Activated T-cell treated with anti-CD3 and anti-CD28 coated beads, Interleukin-2, amount 50 U/mL, for 4 hours (primary cell): Measurements from ENCODE around the gene CYP2U1. TPM values are rescaled to one million over a fixed set of nuclear protein-coding genes. Genes with fewer than 3 reads are reported as not detected.
"Not testable (repeated sequence)": the region's sequence is repeated elsewhere in the genome, so short reads cannot be mapped to it uniquely, and the experiment has no call there.

Experiments used
- ATAC-seq, 2 donors: fragments of 200-7000 bp; cut with Tn5 transposase; one replicate each; pipeline ENCODE4 v1.10.0; 2021
- DNase-seq: peaks from one replicate; pipeline ENCODE4 v3.0.0-alpha.2; 2020
- H3K27me3 Mint-ChIP-seq: one replicate; pipeline ENCODE4 v1.8.0; 2021; ENCODE audit warnings: low read depth, mixed read lengths
- H3K36me3 Mint-ChIP-seq: one replicate; pipeline ENCODE4 v1.8.0; 2022; ENCODE audit warnings: mixed read lengths; ENCODE audit not compliant: insufficient read depth
- H3K4me1 Mint-ChIP-seq: one replicate; pipeline ENCODE4 v1.8.0; 2021; ENCODE audit warnings: low read depth, mixed read lengths
- H3K4me3 Mint-ChIP-seq: one replicate; pipeline ENCODE4 v1.8.0; 2021; ENCODE audit warnings: mild to moderate bottlenecking, moderate library complexity, mixed read lengths
- H3K9me3 Mint-ChIP-seq: one replicate; pipeline ENCODE4 v1.8.0; 2021; ENCODE audit warnings: mixed read lengths
- total RNA-seq, 3 donors: library from RNA; stranded (reverse); gene quantifications; one replicate each; pipeline ENCODE4 v1.2.1, GENCODE V29; 2021

The CYP2U1 gene
- total RNA-seq, 3 donors from 2014 or later, result 1.3 to 2.2 (median 2.0) TPM

DNA sequence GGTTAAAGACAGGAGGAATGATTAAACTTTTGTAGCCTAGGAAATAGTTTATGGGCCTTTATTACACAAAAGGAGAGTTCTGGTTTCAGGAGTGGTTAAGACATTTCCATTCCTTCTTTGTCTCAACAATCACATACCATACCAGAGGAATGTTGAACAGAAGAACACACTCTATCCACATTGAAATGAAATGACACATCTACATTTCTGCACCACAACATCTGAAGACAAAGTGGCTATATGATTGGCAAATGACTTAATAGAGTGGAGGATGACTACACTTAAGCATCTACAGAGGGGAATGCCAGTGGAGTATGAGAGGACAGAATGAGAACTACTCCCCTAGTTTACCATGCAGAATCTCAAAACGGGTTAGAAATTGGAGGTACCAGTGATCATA, 8.0 kb downstream of the CYP2U1 start:
- no peaks in the 10 kb centered on the region for H3K9me3 Mint-ChIP-seq
- peaks cover 4% of the 10 kb centered on the region for H3K36me3 Mint-ChIP-seq
- DNase-seq, result no peak
- no peak overlapping the region for H3K4me3 Mint-ChIP-seq
- ATAC-seq, result no peak
- peaks cover 6% of the 10 kb centered on the region for H3K4me1 Mint-ChIP-seq
- no peaks in the 10 kb centered on the region for H3K27me3 Mint-ChIP-seq

- DNase-seq (no peak), ATAC-seq (no peak)
- Mint-ChIP-seq H3K4me3 (no peak overlapping the region), H3K36me3 (peaks cover 23% of the 10 kb centered on the region), H3K27me3 (no peaks in the 10 kb centered on the region), H3K4me1 (no peaks in the 10 kb centered on the region), H3K9me3 (no peaks in the 10 kb centered on the region)
Observed at GRCh38 chr4:107945809-107946208, 14.5 kb downstream of the CYP2U1 start.

- DNase-seq (no peak), ATAC-seq (no peak)
- Mint-ChIP-seq H3K27me3 (no peaks in the 10 kb centered on the region), H3K4me3 (no peak overlapping the region), H3K36me3 (peaks cover 28% of the 10 kb centered on the region), H3K9me3 (peaks cover 9% of the 10 kb centered on the region), H3K4me1 (no peaks in the 10 kb centered on the region)
Observed at GRCh38 chr4:107950746-107951540, 19.6 kb downstream of the CYP2U1 start.

DNA sequence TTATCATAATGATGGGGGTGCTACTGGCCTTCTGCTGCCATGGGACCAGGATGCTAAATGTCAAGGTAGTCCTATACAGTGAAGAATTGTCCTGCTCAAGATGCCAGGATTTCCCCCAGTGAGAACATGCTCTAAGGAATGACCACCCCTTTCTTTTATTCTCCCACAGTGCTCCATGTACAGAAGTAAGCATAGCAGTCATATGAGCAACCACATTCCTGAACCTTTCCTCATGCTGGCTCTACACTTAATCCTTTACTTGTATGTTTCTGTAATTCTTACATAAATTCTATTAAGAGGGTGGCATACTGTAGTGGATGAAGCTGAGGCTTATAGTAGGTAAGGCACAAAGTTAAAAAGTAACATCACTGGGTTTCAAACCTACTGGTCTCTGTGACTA, 20.2 kb downstream of the CYP2U1 start:
- DNase-seq (no peak), ATAC-seq (no peak)
- Mint-ChIP-seq H3K4me3 (no peak overlapping the region), H3K27me3 (no peaks in the 10 kb centered on the region), H3K36me3 (peaks cover 31% of the 10 kb centered on the region), H3K9me3 (peaks cover 16% of the 10 kb centered on the region), H3K4me1 (no peaks in the 10 kb centered on the region)

DNA sequence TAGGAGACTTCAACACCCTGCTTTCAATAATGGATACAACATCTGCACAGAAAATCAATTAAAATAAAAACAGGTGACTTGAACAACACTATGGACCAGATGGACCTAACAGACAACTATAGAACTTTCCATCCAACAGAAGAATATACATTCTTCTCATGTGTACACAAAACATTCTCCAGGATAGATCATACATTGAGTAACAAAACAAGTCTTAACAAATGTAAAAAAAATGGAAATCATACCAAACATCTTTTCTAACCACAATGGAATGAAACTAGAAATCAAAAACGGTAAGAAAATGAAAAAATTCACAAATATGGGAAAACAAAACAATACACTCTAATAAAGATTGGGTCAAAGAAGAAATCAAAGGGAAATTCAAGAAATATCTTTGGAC, 24.7 kb downstream of the CYP2U1 start:
- ATAC-seq (no peak), DNase-seq (no peak)
- H3K4me3 Mint-ChIP-seq, result no peak overlapping the region
- no peaks in the 10 kb centered on the region for H3K4me1 Mint-ChIP-seq
- peaks cover 6% of the 10 kb centered on the region for H3K27me3 Mint-ChIP-seq
- H3K36me3 Mint-ChIP-seq, result peaks cover 12% of the 10 kb centered on the region
- H3K9me3 Mint-ChIP-seq, result peaks cover 21% of the 10 kb centered on the region

- ATAC-seq, result no peak
- H3K4me3 Mint-ChIP-seq, result no peak overlapping the region
- no peaks in the 10 kb centered on the region for H3K4me1 Mint-ChIP-seq
- no peak for DNase-seq
- H3K36me3 Mint-ChIP-seq, result no peaks in the 10 kb centered on the region
- no peaks in the 10 kb centered on the region for H3K9me3 Mint-ChIP-seq
- peaks cover 2% of the 10 kb centered on the region for H3K27me3 Mint-ChIP-seq
Observed at GRCh38 chr4:107966903-107967302, 35.6 kb downstream of the CYP2U1 start.

- ATAC-seq, H3K4me1 Mint-ChIP-seq: not testable (repeated sequence)
Observed at GRCh38 chr4:107967519-107967918, 36.2 kb downstream of the CYP2U1 start.

DNA sequence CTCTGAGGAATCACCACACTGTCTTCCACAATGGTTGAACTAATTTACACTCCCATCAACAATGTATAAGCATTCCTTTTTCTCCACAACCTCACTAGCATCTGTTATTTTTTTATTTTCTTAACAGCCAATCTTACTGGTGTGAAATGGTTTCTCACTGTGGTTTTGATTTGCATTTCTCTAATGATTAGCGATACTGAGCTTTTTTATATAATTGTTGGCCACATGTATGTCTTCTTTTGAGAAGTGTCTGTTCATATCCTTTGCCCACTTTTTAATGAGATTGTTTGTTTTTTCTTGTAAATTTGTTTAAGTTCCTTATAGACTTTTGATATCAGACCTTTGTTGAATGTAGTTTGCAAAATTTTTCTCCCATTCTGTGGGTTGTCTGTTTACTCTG, 36.6 kb downstream of the CYP2U1 start:
- ATAC-seq, H3K36me3 Mint-ChIP-seq, H3K4me1 Mint-ChIP-seq, DNase-seq, H3K9me3 Mint-ChIP-seq, H3K4me3 Mint-ChIP-seq, H3K27me3 Mint-ChIP-seq: not testable (repeated sequence)

More at GRCh38 chr4:107967519-107967918, 36.2 kb downstream of the CYP2U1 start:
- H3K4me3 Mint-ChIP-seq, DNase-seq, H3K27me3 Mint-ChIP-seq, H3K36me3 Mint-ChIP-seq, H3K9me3 Mint-ChIP-seq: not testable (repeated sequence)

DNA sequence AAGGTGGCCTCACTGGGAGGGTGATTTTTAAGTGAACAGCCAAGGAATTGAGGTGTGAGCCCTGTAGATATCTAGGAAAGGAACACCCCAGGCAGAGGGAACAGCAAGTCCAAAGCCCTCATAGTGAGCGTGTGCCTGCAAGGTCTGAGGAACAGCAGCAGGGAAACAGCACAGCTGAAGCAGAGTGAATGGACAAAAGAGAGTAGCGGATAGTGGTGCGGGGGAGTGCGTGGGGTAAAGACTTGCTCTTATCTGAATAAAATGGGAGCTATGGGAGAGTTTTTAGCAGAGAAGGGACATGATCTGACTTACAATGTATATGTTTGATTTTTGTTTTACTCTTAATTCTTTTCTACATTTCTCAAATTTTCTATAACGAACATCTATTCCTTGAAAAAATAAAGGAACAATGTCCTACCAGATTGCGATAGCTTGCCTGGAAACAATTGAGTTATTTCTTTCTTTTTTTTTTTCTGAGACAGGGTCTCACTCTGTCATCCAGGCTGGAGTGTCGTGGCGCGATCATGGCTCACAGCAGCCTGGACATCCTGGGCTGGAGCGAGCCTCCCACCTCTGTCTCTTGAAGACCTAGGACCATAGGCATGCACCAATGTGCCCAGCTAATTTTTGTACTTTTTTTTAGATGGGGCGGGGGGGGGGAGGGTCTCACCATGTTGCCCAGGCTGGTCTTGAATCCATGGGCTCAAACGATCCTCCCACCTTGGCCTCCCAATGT, 38.9 kb downstream of the CYP2U1 start:
- Mint-ChIP-seq H3K9me3 (no peaks in the 10 kb centered on the region), H3K27me3 (peaks cover 5% of the 10 kb centered on the region)

DNA sequence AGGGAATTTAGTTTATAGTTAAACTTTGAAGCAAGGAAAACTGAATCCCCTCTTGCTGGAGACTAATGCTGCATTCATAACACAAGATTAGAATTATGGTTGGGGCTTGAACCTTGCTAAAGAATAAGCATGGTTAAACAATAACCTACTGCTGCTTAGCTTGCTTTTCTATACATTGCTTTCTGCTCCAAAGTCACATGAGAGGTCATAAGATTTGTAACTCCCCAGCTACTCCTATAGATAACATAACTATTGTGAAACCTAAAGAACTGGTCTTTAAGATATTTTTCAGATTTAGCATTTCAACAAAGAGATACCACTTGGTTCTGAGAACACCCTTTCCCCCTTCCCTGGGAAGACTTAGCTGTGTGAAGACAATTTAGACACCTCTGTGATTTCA, 41.3 kb downstream of the CYP2U1 start:
- ATAC-seq, result no peak
- H3K27me3 Mint-ChIP-seq, result peaks cover 5% of the 10 kb centered on the region

More for the DNA sequence above, 38.9 kb downstream of the CYP2U1 start:
- ATAC-seq, result no peak
- Mint-ChIP-seq H3K4me3 (no peak overlapping the region), H3K4me1 (no peaks in the 10 kb centered on the region), H3K36me3 (no peaks in the 10 kb centered on the region)
- DNase-seq, result no peak

DNA sequence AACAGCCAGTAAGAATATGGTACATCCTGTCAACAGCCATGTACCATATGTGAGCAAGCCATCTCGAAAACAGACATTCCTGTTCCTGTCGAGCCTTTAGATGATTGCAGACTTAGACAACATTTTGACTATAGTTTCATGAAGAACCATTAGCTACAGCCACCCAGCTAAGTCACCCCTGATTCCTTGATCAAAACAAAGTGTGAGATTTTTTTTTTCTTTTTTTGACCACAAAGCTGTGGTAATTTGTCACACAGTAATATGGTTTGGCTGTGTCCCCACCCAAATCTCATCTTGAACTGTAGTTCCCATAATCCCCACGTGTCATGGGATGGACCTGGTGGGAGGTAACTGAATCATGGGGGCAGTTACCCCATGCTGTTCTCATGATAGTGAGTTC, 43.2 kb downstream of the CYP2U1 start:
- peaks cover 5% of the 10 kb centered on the region for H3K27me3 Mint-ChIP-seq
- ATAC-seq, result peak in 1 of 2 donors; percentile 21
- H3K9me3 Mint-ChIP-seq, result no peaks in the 10 kb centered on the region
- no peak for DNase-seq
- H3K4me1 Mint-ChIP-seq, result no peaks in the 10 kb centered on the region
- H3K4me3 Mint-ChIP-seq, result no peak overlapping the region
- peaks cover 1% of the 10 kb centered on the region for H3K36me3 Mint-ChIP-seq

More for the DNA sequence above, 41.3 kb downstream of the CYP2U1 start:
- Mint-ChIP-seq H3K4me3 (no peak overlapping the region), H3K36me3 (peaks cover 1% of the 10 kb centered on the region), H3K9me3 (no peaks in the 10 kb centered on the region), H3K4me1 (no peaks in the 10 kb centered on the region)
- no peak for DNase-seq

DNA sequence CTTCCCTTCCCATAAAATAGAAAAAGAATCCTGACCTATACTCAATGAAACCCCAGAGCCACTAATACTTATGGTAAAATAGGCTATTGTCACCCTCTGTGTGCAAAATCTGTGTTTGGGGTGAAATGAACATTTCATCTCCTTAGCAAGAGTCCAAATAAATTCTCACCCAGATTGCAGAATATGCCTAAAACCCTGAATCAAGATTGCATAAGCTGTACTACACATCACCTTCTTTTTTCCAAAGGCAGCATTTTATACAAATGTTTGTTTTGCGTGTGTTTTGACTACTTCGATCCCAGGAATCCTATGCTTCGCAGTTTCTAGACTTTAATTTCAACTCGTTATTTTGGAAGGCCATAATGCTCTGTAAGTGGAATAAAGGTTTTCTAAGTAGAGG, 46.1 kb downstream of the CYP2U1 start:
- Mint-ChIP-seq H3K36me3 (peaks cover 1% of the 10 kb centered on the region), H3K9me3 (no peaks in the 10 kb centered on the region), H3K4me1 (peaks cover 2% of the 10 kb centered on the region), H3K27me3 (peaks cover 3% of the 10 kb centered on the region), H3K4me3 (no peak overlapping the region)
- no peak for ATAC-seq
- no peak for DNase-seq

DNA sequence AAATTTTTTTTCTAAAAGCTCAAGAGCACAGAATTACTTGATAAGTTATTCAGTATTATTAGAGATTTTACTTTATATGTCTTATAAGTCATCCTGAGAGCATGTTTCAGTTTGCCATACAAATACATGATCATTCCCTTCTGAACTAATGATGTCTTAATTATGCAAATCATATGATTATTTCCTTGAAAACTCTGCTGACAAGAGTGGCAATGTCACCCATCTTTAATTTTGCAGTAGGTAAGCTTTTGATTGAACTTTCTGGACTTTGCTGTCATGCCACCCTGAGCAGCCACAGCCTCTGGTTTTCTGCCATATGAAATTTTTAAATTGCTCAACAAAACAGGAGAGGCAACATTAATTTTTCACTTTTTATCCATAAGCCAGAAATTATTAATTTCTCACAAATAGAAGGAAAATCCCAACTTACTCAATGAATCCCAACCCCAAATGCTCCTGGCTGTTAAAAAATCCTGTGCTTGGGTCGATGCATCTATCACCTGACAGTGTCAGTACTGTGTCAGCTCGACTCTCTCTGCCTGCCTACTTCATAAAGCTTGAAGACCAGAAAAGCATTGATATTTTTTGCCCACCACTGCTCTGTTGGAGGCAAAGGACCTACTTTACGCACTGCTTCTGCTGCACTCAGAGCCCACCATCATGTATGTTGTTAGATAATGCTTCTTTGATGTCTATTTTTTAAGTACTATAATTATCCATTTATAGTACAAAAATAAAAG, 46.8 kb downstream of the CYP2U1 start:
- Mint-ChIP-seq H3K4me1 (peaks cover 2% of the 10 kb centered on the region), H3K27me3 (peaks cover 3% of the 10 kb centered on the region), H3K36me3 (peaks cover 1% of the 10 kb centered on the region), H3K9me3 (no peaks in the 10 kb centered on the region), H3K4me3 (no peak overlapping the region)
- DNase-seq, result no peak
- no peak for ATAC-seq

GRCh38 chr4:107978716-107979451, 47.5 kb downstream of the CYP2U1 start:
- peaks cover 1% of the 10 kb centered on the region for H3K36me3 Mint-ChIP-seq
- no peaks in the 10 kb centered on the region for H3K9me3 Mint-ChIP-seq
- H3K27me3 Mint-ChIP-seq, result no peaks in the 10 kb centered on the region
- no peak for DNase-seq
- no peak for ATAC-seq
- H3K4me1 Mint-ChIP-seq, result peaks cover 2% of the 10 kb centered on the region
- H3K4me3 Mint-ChIP-seq, result no peak overlapping the region
